K562 (cell line): ENCODE results near the gene BRME1. TPM values are rescaled to one million over a fixed set of nuclear protein-coding genes. Genes with fewer than 3 reads are reported as not detected.
A peak's percentile ranks its signal among the peaks of the same experiment; 100 is the strongest.
"Not testable (repeated sequence)": the region's sequence is repeated elsewhere in the genome, so short reads cannot be mapped to it uniquely, and the experiment has no call there.

ENCODE experiments used
- ATAC-seq: fragments of 200-7000 bp; cut with Tn5 transposase; 3 replicates; pipeline ENCODE4 v1.9.1; 2020; ENCODE audit warnings: moderate library complexity
- BruUV-seq: library from RNA; stranded (reverse); fragments of 400-500 nt; replicated peaks from 2 replicates; lab custom pipeline; 2021; lab: Mats Ljungman, UMichigan
- CTCF ChIA-PET: fragments of 300-600 bp; formaldehyde crosslinking; extraction: SDS; loops from one replicate; lab custom pipeline; 2021; ENCODE audit warnings: low intra/inter-chr PET ratio; lab: Yijun Ruan, JAX
- POLR2A ChIA-PET: fragments of 300-600, 350-650 bp; sonication (Branson Sonifier 250); formaldehyde crosslinking; extraction: SDS; loops from one replicate; lab custom pipeline; 2021; ENCODE audit warnings: antibody characterized with exemption, inconsistent platforms; lab: Yijun Ruan, JAX
- DNase-seq, 4 experiments: peaks; one replicate each; pipeline versions ENCODE4 v3.0.0 to v3.0.0-alpha.2; 2011 to 2018; ENCODE audit warnings: low spot score in 3 of 4, mixed read lengths in 3 of 4; ENCODE audit errors: extremely low read depth in 1 of 4
- FAIRE-seq: peaks from 2 replicates; lab custom pipeline; 2011; peaks lifted over from hg19 to GRCh38; lab: Jason Lieb, UNC
- H2AFZ ChIP-seq: 2 replicates; pipeline ENCODE4 v1.6.0; 2011; ENCODE audit warnings: low read depth, low read length, control low read depth, inconsistent platforms
- H3K27ac ChIP-seq: fragments of 200-600 bp; 3 replicates; pipeline ENCODE4 v1.8.0; 2011; ENCODE audit warnings: low read depth, mild to moderate bottlenecking, control low read depth, inconsistent platforms, low read length, moderate library complexity, mixed read lengths; ENCODE audit errors: extremely low read depth
- H3K27me3 ChIP-seq, 2 experiments: fragments of 300-600 bp in 1 of 2; 2 replicates in 1 of 2; 3 replicates in 1 of 2; pipeline versions ENCODE4 v1.6.0 to v1.8.0; 2011; ENCODE audit warnings: inconsistent platforms in 2 of 2, low read length in 2 of 2, mild to moderate bottlenecking in 1 of 2, mixed read lengths in 1 of 2, moderate library complexity in 1 of 2; ENCODE audit not compliant: control insufficient read depth in 2 of 2, insufficient read depth in 2 of 2
- H3K36me3 ChIP-seq: fragments of 300-600 bp; 3 replicates; pipeline ENCODE4 v1.8.0; 2011; ENCODE audit warnings: mild to moderate bottlenecking, low read length, inconsistent platforms; ENCODE audit not compliant: control insufficient read depth, insufficient read depth
- H3K4me1 ChIP-seq, 2 experiments: fragments of 200-600 bp in 1 of 2; replicated peaks in 1 of 2; 2 replicates in 1 of 2; 3 replicates in 1 of 2; pipeline versions ENCODE4 v1.5.1 to v1.8.0; 2011; ENCODE audit warnings: inconsistent platforms in 2 of 2, low read length in 2 of 2, mild to moderate bottlenecking in 1 of 2, mixed read lengths in 1 of 2, moderate library complexity in 1 of 2; ENCODE audit not compliant: control insufficient read depth in 2 of 2, insufficient read depth in 2 of 2
- H3K4me2 ChIP-seq: 2 replicates; pipeline ENCODE4 v1.6.1; 2011; ENCODE audit warnings: low read length, control low read depth, inconsistent platforms, mixed read lengths; ENCODE audit not compliant: insufficient read depth
- H3K4me3 ChIP-seq: fragments of 200-600 bp; sonication (generic), shearing (Covaris generic); 2 replicates; pipeline ENCODE4 v1.5.1; 2016; ENCODE audit warnings: control low read depth, inconsistent platforms
- H3K79me2 ChIP-seq: fragments of 200-600 bp; 3 replicates; pipeline ENCODE4 v1.8.0; 2011; ENCODE audit warnings: low read length, inconsistent platforms; ENCODE audit not compliant: control insufficient read depth, insufficient read depth
- H3K9ac ChIP-seq, 2 experiments: 2 replicates each; pipeline versions ENCODE4 v1.6.0 to v1.6.1; 2011; ENCODE audit warnings: low read depth in 2 of 2, low read length in 2 of 2, control low read depth in 1 of 2, inconsistent platforms in 1 of 2, mild to moderate bottlenecking in 1 of 2, mixed read lengths in 1 of 2; ENCODE audit not compliant: insufficient read depth in 1 of 2
- H3K9me1 ChIP-seq: one replicate; pipeline ENCODE4 v1.6.0; 2011; ENCODE audit warnings: inconsistent platforms, mild to moderate bottlenecking, low read length, moderate library complexity; ENCODE audit not compliant: control insufficient read depth, insufficient read depth
- H3K9me3 ChIP-seq: replicated peaks from 2 replicates; pipeline ENCODE4 v1.5.1; 2011; ENCODE audit warnings: low read depth, low read length, inconsistent platforms; ENCODE audit not compliant: control insufficient read depth, insufficient read depth
- H4K20me1 ChIP-seq: replicated peaks from 2 replicates; pipeline ENCODE4 v1.6.1; 2011; ENCODE audit warnings: low read length, inconsistent platforms, mixed read lengths; ENCODE audit not compliant: control insufficient read depth, insufficient read depth
- CXXC5 ChIP-seq: fragments of 250-450 bp; sonication (Bioruptor Pico); IDR thresholded peaks from 2 replicates; pipeline ENCODE4 v1.8.0; 2022; ENCODE audit warnings: inconsistent platforms, mild to moderate bottlenecking, moderate library complexity
- DPF2 ChIP-seq: fragments of 450-650 bp; IDR thresholded peaks from 2 replicates; pipeline ENCODE4 v1.6.1; 2016
- ZNF263 ChIP-seq: sonication (generic); formaldehyde crosslinking; IDR thresholded peaks from 2 replicates; pipeline ENCODE4 v1.8.0; 2022; ENCODE audit warnings: mild to moderate bottlenecking, missing genetic modification reagents, borderline replicate concordance
- WGBS: fragments of 100-300 bp; shearing (Covaris generic); methylation state at CpG from one replicate; pipeline ENCODE4 v1.1.6; 2016; ENCODE audit warnings: low coverage, mixed read lengths; ENCODE audit not compliant: insufficient coverage; ENCODE audit errors: missing lambda C conversion rate; 5-methylcytosine and 5-hydroxymethylcytosine counted together
- in situ Hi-C: fragments of 300-500 bp; cut with MboI; formaldehyde crosslinking; loops from 4 replicates; pipeline ENCODE4 v1.15.0; 2018; ENCODE audit warnings: inconsistent platforms, mixed read lengths
- intact Hi-C: fragments of 100-400 bp; cut with micrococcal nuclease; formaldehyde crosslinking; loops from 2 replicates; pipeline ENCODE4 v1.14.2; 2022
- polyA plus RNA-seq, 8 experiments: library from polyadenylated mRNA; depleted of rRNA in 4 of 8; stranded (reverse) in 5 of 8; unstranded in 3 of 8; fragments of >200 nt; fragmentation: Nextera tagmentation in 2 of 8; fragmentation: Illumina TruSeq in 1 of 8; extraction: Ambion mirVana in 2 of 8; extraction: Trizol in 1 of 8; gene quantifications; 2 replicates each; pipeline versions ENCODE4 v1.2.1 to v1.2.3, GENCODE V29; 2011 to 2014; ENCODE audit warnings: inconsistent platforms in 1 of 8, missing spikeins in 1 of 8
- total RNA-seq, 7 experiments: library from RNA; depleted of rRNA in 6 of 7; stranded (reverse); fragments of >200 nt in 6 of 7; fragmentation: Illumina TruSeq in 2 of 7; extraction: Trizol in 2 of 7; gene quantifications; 2 replicates each; pipeline versions ENCODE4 v1.2.1 to v1.2.3, GENCODE V29; 2011 to 2021; ENCODE audit warnings: low replicate concordance in 1 of 7
- TF ChIP-seq, protein P1 (sequence below): fragments of 250-450 bp; sonication (Bioruptor Pico); IDR thresholded peaks from 2 replicates; pipeline ENCODE4 v1.5.0; 2021; ENCODE audit warnings: mild to moderate bottlenecking, borderline replicate concordance
- TF ChIP-seq, protein P2 (sequence below): fragments of 250-450 bp; sonication (Bioruptor Pico); IDR thresholded peaks from 2 replicates; pipeline ENCODE4 v1.8.0; 2022; ENCODE audit warnings: inconsistent platforms, mild to moderate bottlenecking, moderate library complexity, borderline replicate concordance

The BRME1 gene
- total and polyA plus RNA-seq, 9 of the 15 experiments (the other 6 are each of a cell fraction or from before 2014, with no cell fraction given) = 0.75 to 6.1 (median 3.6) TPM

DNA sequence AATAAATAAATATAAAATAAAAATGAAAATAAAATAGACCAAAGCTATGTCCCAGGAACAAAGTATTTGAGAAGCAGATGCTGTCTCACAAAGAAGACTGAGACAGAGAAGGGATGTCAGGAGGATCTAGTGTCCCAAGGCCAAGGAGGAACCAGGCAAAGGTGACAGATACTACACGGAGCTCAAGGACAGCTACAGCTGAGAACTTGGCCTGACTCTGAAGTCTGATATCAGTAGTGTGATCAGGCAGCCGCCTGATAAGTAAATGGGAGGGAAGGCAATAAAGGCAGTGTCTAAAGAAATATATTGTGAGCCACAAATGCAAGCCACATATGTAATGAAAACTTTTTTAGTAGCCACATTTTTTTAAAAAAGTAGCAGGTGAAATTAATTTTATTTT, 49.4 kb downstream of the BRME1 start (continued):
- TF ChIP-seq, protein P1, sequence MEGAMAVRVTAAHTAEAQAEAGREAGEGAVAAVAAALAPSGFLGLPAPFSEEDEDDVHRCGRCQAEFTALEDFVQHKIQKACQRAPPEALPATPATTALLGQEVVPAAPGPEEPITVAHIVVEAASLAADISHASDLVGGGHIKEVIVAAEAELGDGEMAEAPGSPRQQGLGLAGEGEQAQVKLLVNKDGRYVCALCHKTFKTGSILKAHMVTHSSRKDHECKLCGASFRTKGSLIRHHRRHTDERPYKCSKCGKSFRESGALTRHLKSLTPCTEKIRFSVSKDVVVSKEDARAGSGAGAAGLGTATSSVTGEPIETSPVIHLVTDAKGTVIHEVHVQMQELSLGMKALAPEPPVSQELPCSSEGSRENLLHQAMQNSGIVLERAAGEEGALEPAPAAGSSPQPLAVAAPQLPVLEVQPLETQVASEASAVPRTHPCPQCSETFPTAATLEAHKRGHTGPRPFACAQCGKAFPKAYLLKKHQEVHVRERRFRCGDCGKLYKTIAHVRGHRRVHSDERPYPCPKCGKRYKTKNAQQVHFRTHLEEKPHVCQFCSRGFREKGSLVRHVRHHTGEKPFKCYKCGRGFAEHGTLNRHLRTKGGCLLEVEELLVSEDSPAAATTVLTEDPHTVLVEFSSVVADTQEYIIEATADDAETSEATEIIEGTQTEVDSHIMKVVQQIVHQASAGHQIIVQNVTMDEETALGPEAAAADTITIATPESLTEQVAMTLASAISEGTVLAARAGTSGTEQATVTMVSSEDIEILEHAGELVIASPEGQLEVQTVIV (CRISPR knock-in tag) = no peak
- TF ChIP-seq CXXC5 (CRISPR knock-in tag) (0 out of 2 replicates have a peak, but pooled peaks have one; percentile 20), ZNF263 (CRISPR knock-in tag) (no peak), DPF2 (peak; percentile 59)
- TF ChIP-seq, protein P2, sequence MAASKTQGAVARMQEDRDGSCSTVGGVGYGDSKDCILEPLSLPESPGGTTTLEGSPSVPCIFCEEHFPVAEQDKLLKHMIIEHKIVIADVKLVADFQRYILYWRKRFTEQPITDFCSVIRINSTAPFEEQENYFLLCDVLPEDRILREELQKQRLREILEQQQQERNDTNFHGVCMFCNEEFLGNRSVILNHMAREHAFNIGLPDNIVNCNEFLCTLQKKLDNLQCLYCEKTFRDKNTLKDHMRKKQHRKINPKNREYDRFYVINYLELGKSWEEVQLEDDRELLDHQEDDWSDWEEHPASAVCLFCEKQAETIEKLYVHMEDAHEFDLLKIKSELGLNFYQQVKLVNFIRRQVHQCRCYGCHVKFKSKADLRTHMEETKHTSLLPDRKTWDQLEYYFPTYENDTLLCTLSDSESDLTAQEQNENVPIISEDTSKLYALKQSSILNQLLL (CRISPR knock-in tag) = no peak

DNA sequence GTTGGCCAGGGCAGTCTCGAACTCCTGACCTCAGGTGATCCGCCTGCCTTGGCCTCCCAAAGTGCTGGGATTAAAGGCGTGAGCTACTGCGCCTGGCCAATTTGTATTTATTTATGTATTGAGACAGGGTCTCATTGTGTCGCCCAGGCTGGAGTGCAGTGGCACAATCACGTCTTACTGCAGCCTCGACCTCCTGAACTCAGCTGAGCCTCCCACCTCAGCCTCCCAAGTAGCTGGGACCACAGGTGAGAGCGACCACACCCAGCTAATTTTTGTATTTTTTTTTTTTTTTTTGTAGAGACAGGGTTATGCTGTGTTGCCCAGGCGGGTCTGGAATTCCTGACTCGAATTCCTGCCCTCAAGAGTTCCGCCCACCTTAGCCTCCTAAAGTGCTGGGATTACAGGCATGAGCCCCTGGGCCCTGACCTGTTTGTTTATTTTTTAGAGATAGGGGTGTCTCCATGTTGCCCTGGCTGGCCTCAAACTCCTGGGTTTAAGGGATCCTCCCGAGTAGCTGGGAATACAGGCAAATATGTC, 53.7 kb downstream of the BRME1 start:
- H3K4me2 ChIP-seq, H3K79me2 ChIP-seq, CTCF ChIA-PET, BruUV-seq, H3K9me1 ChIP-seq, intact Hi-C loops, H3K36me3 ChIP-seq, ATAC-seq, in situ Hi-C loops, H3K27me3 ChIP-seq, H4K20me1 ChIP-seq, FAIRE-seq, H3K4me3 ChIP-seq, H3K27ac ChIP-seq, DNase-seq, H3K9me3 ChIP-seq, H3K9ac ChIP-seq, H2AFZ ChIP-seq: not testable (repeated sequence)
- peaks cover 36 to 59% of the 10 kb centered on the region in 2 experiments for H3K4me1 ChIP-seq
- 71% methylated on average over 12 of the region's 12 CpGs for WGBS
- POLR2A ChIA-PET = interaction anchor here (0.6 to 1.5 kb wide), 3 partner anchors 11 to 285 kb away, joined by 3 to 5 read pairs (median 3); no protein-coding TSS in a partner anchor

DNA sequence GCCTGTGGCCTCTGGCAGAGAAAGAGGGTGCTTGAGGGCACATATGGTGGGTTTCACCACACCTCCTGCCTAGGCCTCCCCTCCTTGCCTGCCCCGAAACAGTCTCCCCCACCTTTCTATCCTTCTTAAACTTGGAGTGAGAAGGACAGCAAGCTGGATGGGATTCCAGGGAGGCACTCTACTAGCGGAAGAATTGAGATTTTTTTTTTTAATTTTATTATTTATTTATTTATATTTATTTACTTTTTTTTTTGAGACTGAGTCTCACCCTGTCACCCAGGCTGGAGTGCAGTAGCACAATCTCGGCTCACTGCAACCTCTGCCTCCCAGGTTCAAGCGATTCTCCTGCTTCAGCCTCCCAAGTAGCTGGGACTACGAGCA, 54.2 kb downstream of the BRME1 start:
- BruUV-seq, H4K20me1 ChIP-seq, H3K27me3 ChIP-seq, H3K9me1 ChIP-seq, CTCF ChIA-PET, H3K9me3 ChIP-seq, H3K36me3 ChIP-seq, in situ Hi-C loops, ATAC-seq, H3K79me2 ChIP-seq, intact Hi-C loops, FAIRE-seq, H3K4me3 ChIP-seq, DNase-seq: not testable (repeated sequence)
- H2AFZ ChIP-seq = peak overlapping the region; percentile 81
- peak overlapping the region; percentile 95; the same call in 2 of the 3 replicates for H3K27ac ChIP-seq
- POLR2A ChIA-PET = interaction anchor here (1.1 to 1.5 kb wide), 3 partner anchors 10 to 35 kb away, joined by 3 to 5 read pairs (median 4); no protein-coding TSS in a partner anchor
- 91% methylated on average over 4 of the region's 5 CpGs for WGBS
- H3K4me1 ChIP-seq = peaks cover 37 to 64% of the 10 kb centered on the region in 2 experiments
- peak overlapping the region; percentile 11; the same call in 1 of the 2 replicates for H3K4me2 ChIP-seq
- peak overlapping the region; percentile 83 to 92; a peak in 3 of 4 replicates for H3K9ac ChIP-seq
